Choroid plexus epithelial cell (primary cell): Measurements from ENCODE around the gene AGK.
"Not testable (repeated sequence)": the region's sequence is repeated elsewhere in the genome, so short reads cannot be mapped to it uniquely, and the experiment has no call there.

Experiments used
- DNase-seq: peaks from one replicate; pipeline ENCODE4 v3.0.0-alpha.2; 2010; ENCODE audit warnings: low read depth
- H3K4me3 ChIP-seq: 2 replicates; pipeline ENCODE4 v1.5.1; 2011; ENCODE audit warnings: low read depth, mild to moderate bottlenecking, control low read depth, low read length, moderate library complexity
- TF ChIP-seq, protein P1 (sequence below): conservative IDR thresholded peaks from 2 replicates; pipeline ENCODE4 v1.5.1; 2011; ENCODE audit warnings: low read depth, mild to moderate bottlenecking, control low read depth, inconsistent platforms, low read length, moderate library complexity

AGK gene

DNA sequence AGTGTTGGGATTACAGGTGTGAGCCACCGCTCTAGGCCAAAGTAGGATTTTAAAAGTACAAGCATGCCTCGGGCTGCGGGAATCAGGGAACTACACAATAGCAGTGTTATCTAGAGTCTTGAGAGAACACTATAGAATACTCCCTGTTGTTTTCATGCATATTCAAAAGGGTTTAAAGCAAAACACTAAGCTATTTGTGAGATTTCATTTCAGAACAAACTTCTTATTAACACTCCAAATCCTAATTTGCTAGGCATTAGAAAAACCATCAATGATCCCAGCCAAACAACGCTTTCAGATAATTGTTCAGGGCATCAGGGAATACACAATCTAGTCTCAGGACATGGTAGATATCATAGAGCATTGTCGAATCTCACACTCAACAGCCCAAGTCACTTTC, 136.8 kb downstream of the AGK start:
- TF ChIP-seq, protein P1, sequence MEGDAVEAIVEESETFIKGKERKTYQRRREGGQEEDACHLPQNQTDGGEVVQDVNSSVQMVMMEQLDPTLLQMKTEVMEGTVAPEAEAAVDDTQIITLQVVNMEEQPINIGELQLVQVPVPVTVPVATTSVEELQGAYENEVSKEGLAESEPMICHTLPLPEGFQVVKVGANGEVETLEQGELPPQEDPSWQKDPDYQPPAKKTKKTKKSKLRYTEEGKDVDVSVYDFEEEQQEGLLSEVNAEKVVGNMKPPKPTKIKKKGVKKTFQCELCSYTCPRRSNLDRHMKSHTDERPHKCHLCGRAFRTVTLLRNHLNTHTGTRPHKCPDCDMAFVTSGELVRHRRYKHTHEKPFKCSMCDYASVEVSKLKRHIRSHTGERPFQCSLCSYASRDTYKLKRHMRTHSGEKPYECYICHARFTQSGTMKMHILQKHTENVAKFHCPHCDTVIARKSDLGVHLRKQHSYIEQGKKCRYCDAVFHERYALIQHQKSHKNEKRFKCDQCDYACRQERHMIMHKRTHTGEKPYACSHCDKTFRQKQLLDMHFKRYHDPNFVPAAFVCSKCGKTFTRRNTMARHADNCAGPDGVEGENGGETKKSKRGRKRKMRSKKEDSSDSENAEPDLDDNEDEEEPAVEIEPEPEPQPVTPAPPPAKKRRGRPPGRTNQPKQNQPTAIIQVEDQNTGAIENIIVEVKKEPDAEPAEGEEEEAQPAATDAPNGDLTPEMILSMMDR, result no peak
- DNase-seq, result no peak
- H3K4me3 ChIP-seq, result no peak overlapping the region

DNA sequence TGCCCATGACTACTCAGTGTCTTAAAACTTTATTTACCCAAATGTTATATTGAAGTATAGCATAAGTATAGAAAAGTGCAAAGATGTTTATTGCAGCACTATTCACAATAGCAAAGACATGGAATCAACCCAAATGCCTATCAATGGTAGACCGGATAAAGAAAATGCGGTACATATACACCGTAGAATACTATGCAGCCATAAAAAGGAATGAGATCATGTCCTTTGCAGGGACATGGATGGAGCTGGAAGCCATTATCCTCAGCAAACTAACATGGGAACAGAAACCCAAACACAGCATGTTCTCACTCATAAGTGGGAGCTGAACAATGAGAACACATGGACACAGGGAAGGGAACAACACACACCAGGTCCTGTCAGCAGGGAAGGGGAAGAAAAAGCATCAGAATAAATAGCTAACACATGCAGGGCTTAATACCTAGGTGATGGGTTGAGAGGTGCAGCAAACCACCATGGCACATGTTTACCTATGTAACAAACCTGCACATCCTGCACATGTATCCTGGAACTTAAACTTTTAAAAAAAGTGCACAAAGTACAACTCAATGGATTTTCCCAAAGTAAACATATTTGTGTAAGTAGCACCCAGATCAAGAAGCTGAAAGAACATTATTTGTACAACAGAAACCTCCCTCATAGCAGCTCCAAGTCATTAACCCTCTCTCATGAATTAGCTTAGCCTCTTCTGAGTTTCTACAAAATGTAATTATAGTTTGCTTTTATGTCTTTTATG, 138.0 kb downstream of the AGK start:
- not testable (repeated sequence) for H3K4me3 ChIP-seq, DNase-seq

- TF ChIP-seq, protein P1, result no peak
- no peak overlapping the region for H3K4me3 ChIP-seq
- DNase-seq, result no peak
Observed at GRCh38 chr7:141691540-141691939, 140.3 kb downstream of the AGK start.

DNA sequence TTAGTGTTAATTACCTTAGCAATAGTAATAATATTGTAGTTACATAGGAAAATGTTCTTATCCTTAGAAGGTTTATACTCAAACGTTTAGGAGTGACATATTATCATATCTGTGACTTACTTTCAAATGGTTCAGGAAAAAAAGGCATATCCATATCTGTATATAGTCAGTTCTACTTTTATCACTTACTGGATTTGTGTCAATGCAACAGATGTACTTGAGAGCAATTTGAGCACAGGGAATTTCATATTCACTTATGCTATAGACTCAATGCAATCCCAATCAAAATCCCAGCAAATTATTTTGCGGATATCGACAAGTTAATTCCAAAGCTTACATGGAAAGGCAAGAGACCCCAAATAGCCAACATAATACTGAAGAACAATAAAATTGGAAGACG, 140.8 kb downstream of the AGK start:
- TF ChIP-seq, protein P1, result no peak
- no peak overlapping the region for H3K4me3 ChIP-seq

GRCh38 chr7:141693082-141693481, 141.9 kb downstream of the AGK start:
- no peak overlapping the region for H3K4me3 ChIP-seq
- TF ChIP-seq, protein P1, result no peak
- DNase-seq, result no peak

More for the DNA sequence above, 140.8 kb downstream of the AGK start:
- no peak for DNase-seq

GRCh38 chr7:141695803-141696289, 144.6 kb downstream of the AGK start:
- TF ChIP-seq, protein P1, result no peak
- DNase-seq, result no peak
- H3K4me3 ChIP-seq, result no peak overlapping the region

DNA sequence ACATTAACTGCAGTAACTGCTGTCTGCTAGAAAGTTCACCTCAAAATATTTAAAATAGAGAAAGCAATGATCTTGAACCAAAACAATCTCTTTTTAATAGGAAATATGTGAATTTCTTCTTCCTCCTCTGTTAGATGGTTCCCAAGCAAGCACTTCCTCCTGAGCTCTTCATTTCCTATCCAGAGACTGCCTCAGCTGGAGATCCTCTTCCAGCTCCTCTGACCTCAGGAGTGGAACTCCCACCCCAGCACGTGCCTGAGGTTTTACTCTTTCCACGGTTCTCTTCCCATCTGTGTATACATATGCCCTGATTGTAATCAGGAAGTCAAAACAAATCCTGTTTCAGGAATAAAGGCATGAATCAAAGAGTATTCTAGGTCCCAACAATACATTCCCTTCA, 145.1 kb downstream of the AGK start:
- TF ChIP-seq, protein P1, result no peak
- no peak for DNase-seq
- no peak overlapping the region for H3K4me3 ChIP-seq
